HG03439 (cell line): ENCODE measurements around the gene DGCR2.
"Not testable (repeated sequence)": the region's sequence is repeated elsewhere in the genome, so short reads cannot be mapped to it uniquely, and the experiment has no call there.

ENCODE experiments used
- ATAC-seq: cut with Tn5 transposase; IDR thresholded peaks from one replicate; pipeline ENCODE4 v1.9.1; 2021; ENCODE audit warnings: mild to moderate bottlenecking, moderate library complexity; ENCODE audit not compliant: unreplicated experiment

Gene DGCR2

GRCh38 chr22:19061471-19062138 is 60.6 kb downstream of the DGCR2 start:
- ATAC-seq = no peak

- ATAC-seq = no peak
Measured at GRCh38 chr22:19060356-19061009, 61.7 kb downstream of the DGCR2 start.

DNA sequence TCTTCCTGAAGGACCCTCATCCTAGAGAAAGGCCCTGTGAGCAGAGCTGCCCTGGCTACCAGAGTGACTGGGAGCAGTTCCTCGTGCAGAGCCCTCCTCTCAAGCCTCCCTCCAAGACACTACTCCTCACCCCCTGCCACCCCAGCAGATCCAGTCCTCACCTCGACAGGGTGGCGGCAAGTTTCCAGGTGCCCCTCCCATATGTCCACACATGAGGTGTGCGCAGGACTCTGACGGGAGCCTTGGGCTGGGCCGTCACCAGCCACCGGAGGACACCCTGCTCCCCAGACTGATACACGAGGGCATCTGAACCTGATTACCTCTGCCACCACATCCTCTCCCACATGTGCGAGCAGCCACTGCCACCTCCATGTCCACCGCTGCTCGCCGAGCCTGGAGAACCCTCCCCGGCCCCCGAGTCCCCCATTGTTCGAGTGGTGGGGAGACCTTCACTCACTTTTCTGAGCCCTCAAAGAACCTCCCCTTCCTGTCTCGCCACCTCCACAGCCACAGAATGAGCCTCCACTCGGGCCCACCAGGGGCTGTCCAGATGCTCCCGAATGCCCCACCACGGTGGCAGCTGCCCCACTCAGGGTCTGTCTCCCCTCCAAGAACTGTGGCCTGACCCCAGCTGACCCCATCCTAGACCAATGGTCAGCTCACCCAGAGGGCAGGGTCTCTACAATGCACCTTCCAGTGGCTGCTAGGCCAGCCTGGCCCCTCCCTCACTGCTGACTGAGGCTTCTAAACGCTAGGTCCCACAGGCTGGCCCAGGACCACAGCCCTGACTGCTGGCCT is 62.5 kb downstream of the DGCR2 start:
- no peak for ATAC-seq

GRCh38 chr22:19058713-19059451 is 63.3 kb downstream of the DGCR2 start:
- no peak for ATAC-seq

DNA sequence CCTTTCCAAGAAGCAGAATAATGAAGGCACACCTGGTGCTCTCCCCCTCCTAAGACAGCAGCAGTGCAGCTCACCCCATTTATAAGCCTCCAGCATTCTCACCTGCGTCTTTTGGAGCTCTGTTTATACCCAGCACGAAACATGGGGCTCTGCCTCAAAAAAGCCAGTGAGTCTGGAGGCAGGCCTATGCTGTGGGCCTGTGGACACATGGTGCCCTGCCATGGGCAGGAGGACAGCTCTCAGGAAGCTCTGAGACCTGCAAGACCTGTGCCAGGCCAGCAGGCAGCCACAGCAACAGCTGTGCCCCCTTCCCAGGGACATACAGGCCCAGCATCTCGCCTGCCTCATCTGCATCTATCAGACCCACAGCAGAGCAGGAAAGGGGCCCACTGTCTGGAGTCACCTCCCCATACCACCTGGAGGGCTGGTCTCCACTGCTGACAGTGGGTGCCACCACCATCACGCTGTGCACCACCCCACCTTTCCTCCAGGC is 64.2 kb downstream of the DGCR2 start:
- no peak for ATAC-seq

DNA sequence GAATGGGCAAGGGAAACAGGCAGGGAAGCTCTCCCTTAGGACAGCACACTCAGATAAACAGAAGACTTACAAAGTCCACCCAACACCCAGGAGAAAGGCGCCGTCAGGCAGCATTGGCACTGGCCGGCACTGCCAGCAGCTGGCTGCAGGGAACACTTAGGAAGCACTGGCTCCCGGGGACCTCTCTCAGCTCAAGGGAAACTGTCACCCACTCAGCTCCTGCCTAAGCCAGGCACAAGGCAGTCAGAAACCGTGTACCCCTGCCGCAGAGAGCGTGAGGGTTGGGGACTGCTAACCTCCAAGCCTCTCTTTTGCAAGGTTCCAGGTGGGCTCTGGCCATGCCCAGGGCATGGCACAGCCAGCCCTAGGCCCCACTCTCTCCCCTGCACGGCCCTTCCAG is 64.7 kb downstream of the DGCR2 start:
- ATAC-seq = no peak

GRCh38 chr22:19056951-19057401 is 65.2 kb downstream of the DGCR2 start:
- ATAC-seq = no peak

DNA sequence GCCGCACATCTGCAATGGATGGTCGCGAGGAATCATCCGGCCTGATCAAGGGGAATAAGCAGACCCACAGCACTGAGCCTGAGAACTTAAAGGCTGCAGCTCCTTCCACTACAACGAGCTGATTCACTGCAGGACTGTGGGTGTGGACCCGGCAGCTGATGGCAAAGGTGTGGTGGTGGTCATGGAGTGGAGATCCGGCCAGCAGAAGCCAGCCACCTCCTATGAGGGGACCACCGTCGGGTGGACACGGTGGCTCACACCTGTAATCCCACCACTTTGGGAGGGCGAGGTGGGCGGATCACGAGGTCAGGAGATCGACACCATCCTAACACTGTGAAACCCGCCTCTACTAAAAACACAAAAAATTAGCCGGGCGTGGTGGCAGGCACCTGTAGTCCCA is 66.4 kb downstream of the DGCR2 start:
- ATAC-seq = no peak

GRCh38 chr22:19052941-19053541 is 69.2 kb downstream of the DGCR2 start:
- ATAC-seq = no peak

- ATAC-seq = no peak
Measured at GRCh38 chr22:19051381-19052072, 70.7 kb downstream of the DGCR2 start.

- not testable (repeated sequence) for ATAC-seq
Measured at GRCh38 chr22:19050847-19051246, 71.4 kb downstream of the DGCR2 start.

GRCh38 chr22:19050117-19050516 is 72.1 kb downstream of the DGCR2 start:
- no peak for ATAC-seq

DNA sequence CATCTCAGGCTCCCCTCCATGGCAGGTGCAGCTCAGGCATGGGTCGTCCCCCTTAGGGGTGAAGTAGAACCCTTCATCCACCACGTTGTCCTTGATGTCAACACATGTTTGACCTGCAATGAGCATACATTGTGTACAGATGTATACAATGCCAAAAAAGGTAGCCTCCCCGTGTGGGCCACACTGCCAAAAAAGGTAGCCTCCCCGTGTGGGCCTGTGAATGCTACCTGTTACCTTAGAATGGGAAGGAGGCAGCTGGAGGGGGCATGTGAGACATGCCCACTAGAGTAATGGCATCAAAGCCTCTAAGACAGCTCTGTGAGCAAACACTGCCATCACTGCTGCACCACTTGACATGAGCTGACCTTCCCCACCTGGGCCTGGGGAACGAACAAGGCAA is 73.7 kb downstream of the DGCR2 start:
- ATAC-seq = no peak

DNA sequence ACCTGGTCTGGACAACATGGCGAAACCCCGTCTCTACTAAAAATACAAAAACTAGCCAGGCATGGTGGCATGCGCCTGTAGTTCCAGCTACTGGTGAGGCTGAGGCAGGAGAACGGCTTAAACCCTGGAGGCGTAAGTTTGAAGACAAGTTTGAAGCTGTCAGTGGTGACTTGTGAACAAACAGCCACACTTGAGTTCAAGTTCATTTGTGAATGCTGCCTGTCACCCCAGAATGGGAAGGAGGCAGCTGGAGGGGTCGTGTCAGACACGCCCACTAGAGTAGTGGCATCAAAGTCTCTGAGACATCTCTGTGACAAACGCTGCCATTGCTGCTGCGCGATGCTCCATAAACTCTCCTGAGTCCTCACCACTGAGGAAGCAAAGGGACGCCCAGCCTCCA is 74.2 kb downstream of the DGCR2 start:
- ATAC-seq = no peak

- ATAC-seq = no peak
Measured at GRCh38 chr22:19046719-19047609, 75.2 kb downstream of the DGCR2 start.

GRCh38 chr22:19046287-19046686 is 75.9 kb downstream of the DGCR2 start:
- ATAC-seq = no peak

- no peak for ATAC-seq
Measured at GRCh38 chr22:19045094-19045493, 77.1 kb downstream of the DGCR2 start.

DNA sequence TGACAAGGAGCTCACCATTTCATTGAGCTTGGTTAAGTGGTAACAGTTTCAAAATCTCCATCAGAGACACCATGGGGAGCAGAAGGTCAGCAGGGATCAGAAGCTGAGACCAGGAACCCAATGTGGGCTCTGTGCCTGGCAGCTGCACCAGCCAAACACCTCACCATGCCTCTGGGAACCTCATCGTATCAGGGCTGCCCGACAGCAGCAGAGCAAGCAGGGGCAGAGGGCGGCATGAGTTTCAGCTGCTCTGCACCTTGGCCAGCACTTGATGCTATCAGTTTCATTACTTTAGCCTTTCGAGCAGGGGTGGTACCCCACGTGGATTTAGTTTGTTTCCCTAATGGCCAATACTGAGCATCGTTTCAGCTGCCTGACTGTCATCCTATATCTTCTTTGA is 77.8 kb downstream of the DGCR2 start:
- no peak for ATAC-seq
